Subcutaneous abdominal adipose tissue (tissue), 5 donors: ENCODE measurements around the gene PIM3.

Experiments
- H3K27ac ChIP-seq: one replicate; pipeline ENCODE4 v1.7.0; 2013; ENCODE audit warnings: low read depth, mild to moderate bottlenecking, inconsistent platforms, low read length, moderate library complexity
- H3K27me3 ChIP-seq, 5 donors: one replicate each; pipeline ENCODE4 v1.7.0; 2013; ENCODE audit warnings: low read length in 5 of 5, inconsistent platforms in 1 of 5; ENCODE audit not compliant: control insufficient read depth in 5 of 5, insufficient read depth in 4 of 5
- H3K36me3 ChIP-seq, 5 donors: one replicate each; pipeline ENCODE4 v1.7.0; 2013; ENCODE audit warnings: low read length in 5 of 5; ENCODE audit not compliant: control insufficient read depth in 5 of 5, insufficient read depth in 5 of 5
- H3K4me1 ChIP-seq, 5 donors: one replicate each; pipeline ENCODE4 v1.7.0; 2013; ENCODE audit warnings: low read length in 5 of 5, mild to moderate bottlenecking in 3 of 5, moderate library complexity in 1 of 5; ENCODE audit not compliant: control insufficient read depth in 5 of 5, insufficient read depth in 5 of 5
- H3K4me3 ChIP-seq, 5 donors: one replicate each; pipeline ENCODE4 v1.7.0; 2013; ENCODE audit warnings: low read length in 5 of 5, low read depth in 1 of 5
- H3K9ac ChIP-seq, 5 donors: one replicate each; pipeline ENCODE4 v1.7.0; 2013; ENCODE audit warnings: low read length in 5 of 5, mild to moderate bottlenecking in 4 of 5, moderate library complexity in 3 of 5
- H3K9me3 ChIP-seq, 5 donors: one replicate each; pipeline ENCODE4 v1.7.0; 2013; ENCODE audit warnings: low read length in 5 of 5; ENCODE audit not compliant: control insufficient read depth in 5 of 5
- donor health status: healthy.
- donor health status: healthy.
- donor health status: healthy.
- donor health status: healthy.
- donor health status: healthy.

Gene PIM3

DNA sequence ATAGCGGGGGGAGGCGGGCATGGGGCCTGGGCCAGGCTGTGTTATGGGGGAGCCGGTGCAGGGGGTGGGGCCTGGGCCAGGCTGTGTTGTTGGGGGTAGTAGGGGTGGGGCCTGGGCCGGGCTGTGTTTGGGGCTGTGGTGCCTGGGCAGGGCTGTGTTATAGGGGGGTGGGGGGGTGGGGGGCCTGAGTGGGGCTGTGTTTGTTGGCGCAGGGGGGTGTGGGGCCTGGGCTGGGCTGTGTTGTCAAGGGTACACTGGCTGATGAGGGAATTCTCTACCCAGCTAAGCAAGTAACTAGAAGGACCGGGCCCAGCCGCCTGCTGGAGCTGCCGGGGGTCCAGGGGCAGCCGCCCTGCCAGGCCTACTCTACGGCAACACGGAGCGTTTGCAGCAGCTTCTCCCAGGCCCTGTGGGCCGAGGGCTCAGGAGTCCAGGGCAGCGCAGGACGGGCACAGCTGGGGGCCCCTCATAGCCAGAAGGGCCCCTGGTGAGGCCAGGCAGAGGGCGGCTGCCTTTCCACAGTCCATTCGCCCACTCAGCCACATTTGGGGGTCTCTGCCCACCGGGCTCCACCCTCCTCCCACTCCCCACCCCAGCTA lies 10.1 kb upstream of the PIM3 start:
- peaks cover 5 to 44% (median 40%) of the 10 kb centered on the region in 5 donors for H3K4me1 ChIP-seq
- no peak overlapping the region for H3K4me3 ChIP-seq
- no peaks in the 10 kb centered on the region for H3K27me3 ChIP-seq
- no peak overlapping the region for H3K27ac ChIP-seq
- no peaks in the 10 kb centered on the region for H3K9me3 ChIP-seq
- no peak overlapping the region for H3K9ac ChIP-seq
- no peaks in the 10 kb centered on the region for H3K36me3 ChIP-seq

- H3K4me3 ChIP-seq = no peak overlapping the region
- H3K27me3 ChIP-seq = no peaks in the 10 kb centered on the region
- H3K4me1 ChIP-seq = peaks cover 6 to 51% (median 44%) of the 10 kb centered on the region in 5 donors
- no peaks in the 10 kb centered on the region for H3K36me3 ChIP-seq
- H3K9me3 ChIP-seq = no peaks in the 10 kb centered on the region
- no peak overlapping the region for H3K27ac ChIP-seq
- peak overlapping the region in 1 of 5 donors; percentile 62 for H3K9ac ChIP-seq
Measured at GRCh38 chr22:49951000-49951677, 9.4 kb upstream of the PIM3 start.

DNA sequence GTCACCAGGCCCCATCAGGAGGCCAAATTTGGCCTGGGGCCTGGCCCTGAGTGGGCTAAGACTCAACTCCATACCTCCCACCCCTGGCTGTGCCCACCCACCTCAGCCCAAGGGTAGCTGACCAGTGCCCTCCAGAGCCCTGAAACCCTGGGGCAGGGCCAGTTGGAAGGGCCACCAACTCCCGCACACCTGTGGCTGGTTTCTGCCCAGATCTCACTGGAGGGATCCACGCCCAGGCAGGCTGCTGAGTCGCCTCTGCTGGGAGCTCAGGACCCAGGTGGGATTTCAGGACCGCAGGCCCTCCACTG lies 8.9 kb upstream of the PIM3 start:
- peak overlapping the region in 2 of 5 donors; percentile 58 to 62 for H3K9ac ChIP-seq
- H3K36me3 ChIP-seq = no peaks in the 10 kb centered on the region
- no peak overlapping the region for H3K4me3 ChIP-seq
- H3K27ac ChIP-seq = no peak overlapping the region
- H3K27me3 ChIP-seq = no peaks in the 10 kb centered on the region
- H3K9me3 ChIP-seq = no peaks in the 10 kb centered on the region
- peaks cover 6 to 56% (median 49%) of the 10 kb centered on the region in 5 donors for H3K4me1 ChIP-seq

- H3K4me1 ChIP-seq = peaks cover 6 to 62% (median 55%) of the 10 kb centered on the region in 5 donors
- peak overlapping the region; percentile 92 for H3K27ac ChIP-seq
- peak overlapping the region in 2 of 5 donors; percentile 58 to 67 for H3K9ac ChIP-seq
- no peaks in the 10 kb centered on the region for H3K36me3 ChIP-seq
- no peaks in the 10 kb centered on the region for H3K9me3 ChIP-seq
- H3K4me3 ChIP-seq = no peak overlapping the region
- no peaks in the 10 kb centered on the region for H3K27me3 ChIP-seq
Measured at GRCh38 chr22:49951986-49952896, 8.3 kb upstream of the PIM3 start.

- H3K4me1 ChIP-seq = peaks cover 6 to 71% (median 61%) of the 10 kb centered on the region in 5 donors
Measured at GRCh38 chr22:49953027-49953679, 7.4 kb upstream of the PIM3 start.

DNA sequence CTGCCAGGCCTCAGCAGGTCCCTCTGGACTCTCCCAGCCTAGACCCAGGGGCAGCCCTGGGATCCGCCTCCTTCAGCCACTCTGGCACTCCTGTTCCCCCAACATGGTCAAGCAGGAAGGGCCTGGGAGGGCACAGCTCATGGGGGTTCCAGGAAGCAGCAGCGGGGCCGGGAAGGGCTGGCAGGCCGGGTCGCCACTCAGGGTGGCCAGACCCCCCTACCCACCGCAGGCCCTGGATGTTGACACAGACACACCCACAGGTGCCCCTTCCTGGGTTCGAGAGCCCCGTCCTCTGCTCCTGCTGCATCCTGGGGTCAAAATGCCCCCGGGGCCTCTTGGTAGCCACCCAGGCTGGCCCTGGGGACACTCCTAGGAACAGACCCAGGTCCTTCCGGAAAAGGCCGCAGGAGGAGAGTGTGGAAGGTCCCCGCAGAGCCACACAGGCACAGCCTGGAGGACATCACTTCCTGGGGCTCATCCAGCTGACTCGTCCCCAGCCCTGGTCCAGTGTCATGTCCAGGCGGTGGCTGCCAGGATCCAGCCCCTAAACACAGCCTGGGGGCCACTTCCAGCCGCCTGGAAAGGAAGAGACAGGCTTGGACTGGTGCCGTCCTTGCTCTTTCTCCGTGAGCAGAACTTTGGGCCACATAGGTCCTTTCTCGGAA lies 6.8 kb upstream of the PIM3 start:
- H3K27me3 ChIP-seq = no peaks in the 10 kb centered on the region
- H3K4me1 ChIP-seq = peaks cover 6 to 76% (median 65%) of the 10 kb centered on the region in 5 donors
- no peak overlapping the region for H3K4me3 ChIP-seq
- peak overlapping the region; percentile 92 for H3K27ac ChIP-seq
- peak overlapping the region; percentile 16 to 72 (median 53) for H3K9ac ChIP-seq
- no peaks in the 10 kb centered on the region for H3K36me3 ChIP-seq
- H3K9me3 ChIP-seq = no peaks in the 10 kb centered on the region

More at GRCh38 chr22:49953027-49953679, 7.4 kb upstream of the PIM3 start:
- Histone ChIP-seq H3K36me3 (no peaks in the 10 kb centered on the region), H3K27me3 (no peaks in the 10 kb centered on the region), H3K27ac (peak overlapping the region; percentile 92), H3K9ac (peak overlapping the region in 3 of 5 donors; percentile 49 to 72 (median 67)), H3K4me3 (no peak overlapping the region), H3K9me3 (no peaks in the 10 kb centered on the region)

GRCh38 chr22:49954354-49954753 lies 6.2 kb upstream of the PIM3 start:
- H3K9me3 ChIP-seq = no peaks in the 10 kb centered on the region
- H3K9ac ChIP-seq = peak overlapping the region; percentile 16 to 72 (median 53)
- peak overlapping the region; percentile 92 for H3K27ac ChIP-seq
- peaks cover 6 to 77% (median 70%) of the 10 kb centered on the region in 5 donors for H3K4me1 ChIP-seq
- H3K36me3 ChIP-seq = no peaks in the 10 kb centered on the region
- H3K4me3 ChIP-seq = no peak overlapping the region
- no peaks in the 10 kb centered on the region for H3K27me3 ChIP-seq

DNA sequence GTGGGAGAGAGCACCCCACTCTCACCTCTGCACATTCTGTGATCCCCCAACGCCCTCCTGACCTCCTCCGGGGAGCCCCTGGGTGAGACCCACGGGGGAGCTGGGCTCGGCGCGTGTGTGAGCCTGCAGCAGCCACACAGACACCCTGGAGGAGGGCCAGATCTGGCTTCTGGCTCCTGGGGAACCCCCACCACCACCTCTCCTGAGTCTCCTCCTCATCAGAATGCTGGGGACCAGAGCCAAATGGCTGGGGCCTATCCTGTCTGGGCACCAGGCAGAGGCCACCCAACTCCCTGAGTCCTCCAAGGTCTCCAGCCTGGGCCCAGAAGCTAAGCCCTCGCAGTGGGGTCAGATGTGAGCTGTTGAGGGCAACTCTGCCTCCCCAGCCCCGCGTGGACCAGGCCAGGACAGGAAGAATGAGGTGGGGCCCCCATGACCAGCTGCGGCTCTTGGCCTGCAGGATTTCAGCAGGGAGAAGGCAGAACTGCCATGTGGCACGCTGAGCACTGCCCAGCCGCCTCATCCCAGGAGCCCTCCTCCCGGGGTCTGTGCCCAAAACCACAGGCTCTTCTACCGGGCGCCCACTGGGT lies 5.5 kb upstream of the PIM3 start:
- no peaks in the 10 kb centered on the region for H3K36me3 ChIP-seq
- peaks cover 6 to 84% (median 77%) of the 10 kb centered on the region in 5 donors for H3K4me1 ChIP-seq
- H3K27ac ChIP-seq = peak overlapping the region; percentile 92
- no peaks in the 10 kb centered on the region for H3K9me3 ChIP-seq
- no peak overlapping the region for H3K4me3 ChIP-seq
- H3K27me3 ChIP-seq = no peaks in the 10 kb centered on the region
- peak overlapping the region in 2 of 5 donors; percentile 38 to 72 for H3K9ac ChIP-seq
